Activated naive CD8-positive, alpha-beta T cell treated with anti-CD3 and anti-CD28 coated beads, Interleukin-2, amount 10 ng/mL, durations not matched to agents 7 days and 5 days (primary cell): Measurements from ENCODE around the gene MAPRE2. TPM values are rescaled to one million over a fixed set of nuclear protein-coding genes. Genes with fewer than 3 reads are reported as not detected.

Experiments
- ATAC-seq: fragments of 150-1000 bp; cut with Tn5 transposase; one replicate; pipeline ENCODE4 v1.10.0; 2021; ENCODE audit warnings: low read depth, moderate library complexity
- POLR2A ChIA-PET: fragments of 350-600 bp; sonication (Branson Sonifier 250); formaldehyde crosslinking; loops from one replicate; lab custom pipeline; 2021; ENCODE audit warnings: antibody characterized with exemption; lab: Charles Lee
- DNase-seq: peaks from one replicate; pipeline ENCODE4 v3.0.0; 2021
- H3K27ac Mint-ChIP-seq: one replicate; pipeline ENCODE4 v1.8.0; 2022; ENCODE audit warnings: mild to moderate bottlenecking, mixed read lengths
- H3K27me3 Mint-ChIP-seq: one replicate; pipeline ENCODE4 v1.8.0; 2022; ENCODE audit warnings: mild to moderate bottlenecking, moderate library complexity, mixed read lengths
- H3K36me3 Mint-ChIP-seq: one replicate; pipeline ENCODE4 v1.8.0; 2021; ENCODE audit warnings: mild to moderate bottlenecking, mixed read lengths
- H3K4me1 Mint-ChIP-seq: one replicate; pipeline ENCODE4 v1.8.0; 2021; ENCODE audit warnings: mixed read lengths
- H3K4me3 Mint-ChIP-seq: one replicate; pipeline ENCODE4 v1.8.0; 2022; ENCODE audit warnings: mild to moderate bottlenecking, moderate library complexity, mixed read lengths
- H3K9me3 Mint-ChIP-seq: one replicate; pipeline ENCODE4 v1.8.0; 2021; ENCODE audit warnings: mixed read lengths
- total RNA-seq, 2 experiments: library from RNA; stranded (reverse); gene quantifications; one replicate each; pipeline ENCODE4 v1.2.3, GENCODE V29; 2021

Gene MAPRE2
- total RNA-seq, 2 experiments from 2014 or later, result 61.5 to 63.2 TPM

- Mint-ChIP-seq H3K36me3 (peaks cover 38% of the 10 kb centered on the region), H3K4me3 (no peak overlapping the region), H3K9me3 (no peaks in the 10 kb centered on the region), H3K27me3 (no peaks in the 10 kb centered on the region), H3K4me1 (peaks cover 11% of the 10 kb centered on the region), H3K27ac (no peak overlapping the region)
- POLR2A ChIA-PET, result no interaction called here
- no peak for DNase-seq
- no peak for ATAC-seq
Observed at GRCh38 chr18:35075132-35075531, 33.9 kb downstream of the MAPRE2 start.

- no peak for ATAC-seq
- peaks cover 36% of the 10 kb centered on the region for H3K36me3 Mint-ChIP-seq
- H3K27me3 Mint-ChIP-seq, result no peaks in the 10 kb centered on the region
- no peak overlapping the region for H3K4me3 Mint-ChIP-seq
- H3K9me3 Mint-ChIP-seq, result no peaks in the 10 kb centered on the region
- H3K27ac Mint-ChIP-seq, result no peak overlapping the region
- POLR2A ChIA-PET, result no interaction called here
- H3K4me1 Mint-ChIP-seq, result peaks cover 11% of the 10 kb centered on the region
- DNase-seq, result no peak
Observed at GRCh38 chr18:35076135-35076924, 35.1 kb downstream of the MAPRE2 start.

GRCh38 chr18:35077937-35078336 is 36.7 kb downstream of the MAPRE2 start:
- Mint-ChIP-seq H3K4me1 (peaks cover 4% of the 10 kb centered on the region), H3K9me3 (no peaks in the 10 kb centered on the region), H3K27ac (no peak overlapping the region), H3K4me3 (no peak overlapping the region), H3K27me3 (no peaks in the 10 kb centered on the region), H3K36me3 (peaks cover 33% of the 10 kb centered on the region)
- DNase-seq, result no peak
- ATAC-seq, result no peak
- POLR2A ChIA-PET, result no interaction called here

GRCh38 chr18:35080058-35080457 is 38.8 kb downstream of the MAPRE2 start:
- Mint-ChIP-seq H3K4me3 (no peak overlapping the region), H3K9me3 (no peaks in the 10 kb centered on the region), H3K36me3 (peaks cover 35% of the 10 kb centered on the region), H3K27ac (no peak overlapping the region), H3K27me3 (no peaks in the 10 kb centered on the region), H3K4me1 (peaks cover 6% of the 10 kb centered on the region)
- DNase-seq (no peak), ATAC-seq (no peak)
- POLR2A ChIA-PET, result no interaction called here

GRCh38 chr18:35083174-35083712 is 42.0 kb downstream of the MAPRE2 start:
- Mint-ChIP-seq H3K27me3 (no peaks in the 10 kb centered on the region), H3K9me3 (no peaks in the 10 kb centered on the region), H3K4me3 (no peak overlapping the region), H3K4me1 (peaks cover 5% of the 10 kb centered on the region), H3K27ac (no peak overlapping the region), H3K36me3 (peaks cover 35% of the 10 kb centered on the region)
- ATAC-seq, result no peak
- no peak for DNase-seq
- POLR2A ChIA-PET, result no interaction called here

GRCh38 chr18:35084494-35085449 is 43.6 kb downstream of the MAPRE2 start:
- POLR2A ChIA-PET, result no interaction called here
- Mint-ChIP-seq H3K27ac (no peak overlapping the region), H3K27me3 (no peaks in the 10 kb centered on the region), H3K36me3 (peaks cover 32% of the 10 kb centered on the region), H3K4me1 (peaks cover 6% of the 10 kb centered on the region), H3K4me3 (no peak overlapping the region), H3K9me3 (no peaks in the 10 kb centered on the region)
- DNase-seq, result no peak
- ATAC-seq, result no peak

- no peak for ATAC-seq
- no peak for DNase-seq
- Mint-ChIP-seq H3K36me3 (peaks cover 38% of the 10 kb centered on the region), H3K27ac (no peak overlapping the region), H3K27me3 (no peaks in the 10 kb centered on the region), H3K4me1 (peaks cover 6% of the 10 kb centered on the region), H3K9me3 (peaks cover 1% of the 10 kb centered on the region), H3K4me3 (no peak overlapping the region)
- POLR2A ChIA-PET, result no interaction called here
Observed at GRCh38 chr18:35085450-35086380, 44.5 kb downstream of the MAPRE2 start.

GRCh38 chr18:35086704-35087103 is 45.5 kb downstream of the MAPRE2 start:
- DNase-seq, result no peak
- POLR2A ChIA-PET, result no interaction called here
- peaks cover 34% of the 10 kb centered on the region for H3K36me3 Mint-ChIP-seq
- H3K27ac Mint-ChIP-seq, result no peak overlapping the region
- H3K4me1 Mint-ChIP-seq, result peaks cover 6% of the 10 kb centered on the region
- no peak for ATAC-seq
- no peaks in the 10 kb centered on the region for H3K27me3 Mint-ChIP-seq
- H3K4me3 Mint-ChIP-seq, result no peak overlapping the region
- H3K9me3 Mint-ChIP-seq, result peaks cover 1% of the 10 kb centered on the region

- H3K27ac Mint-ChIP-seq, result no peak overlapping the region
- no peak for ATAC-seq
- peaks cover 35% of the 10 kb centered on the region for H3K36me3 Mint-ChIP-seq
- H3K4me1 Mint-ChIP-seq, result peaks cover 6% of the 10 kb centered on the region
- H3K27me3 Mint-ChIP-seq, result no peaks in the 10 kb centered on the region
- POLR2A ChIA-PET, result no interaction called here
- H3K4me3 Mint-ChIP-seq, result no peak overlapping the region
- DNase-seq, result no peak
- H3K9me3 Mint-ChIP-seq, result peaks cover 3% of the 10 kb centered on the region
Observed at GRCh38 chr18:35087726-35088125, 46.5 kb downstream of the MAPRE2 start.

GRCh38 chr18:35088921-35089320 is 47.7 kb downstream of the MAPRE2 start:
- Mint-ChIP-seq H3K4me1 (peaks cover 5% of the 10 kb centered on the region), H3K36me3 (peaks cover 30% of the 10 kb centered on the region), H3K4me3 (no peak overlapping the region), H3K9me3 (peaks cover 3% of the 10 kb centered on the region), H3K27ac (no peak overlapping the region), H3K27me3 (no peaks in the 10 kb centered on the region)
- POLR2A ChIA-PET, result no interaction called here
- no peak for DNase-seq
- no peak for ATAC-seq

GRCh38 chr18:35089382-35089781 is 48.2 kb downstream of the MAPRE2 start:
- no peaks in the 10 kb centered on the region for H3K27me3 Mint-ChIP-seq
- peaks cover 30% of the 10 kb centered on the region for H3K36me3 Mint-ChIP-seq
- POLR2A ChIA-PET, result no interaction called here
- no peak overlapping the region for H3K4me3 Mint-ChIP-seq
- ATAC-seq, result no peak
- no peak for DNase-seq
- H3K27ac Mint-ChIP-seq, result no peak overlapping the region
- peaks cover 3% of the 10 kb centered on the region for H3K9me3 Mint-ChIP-seq
- H3K4me1 Mint-ChIP-seq, result peaks cover 5% of the 10 kb centered on the region

GRCh38 chr18:35089891-35090550 is 48.8 kb downstream of the MAPRE2 start:
- Mint-ChIP-seq H3K9me3 (peaks cover 3% of the 10 kb centered on the region), H3K4me3 (no peak overlapping the region), H3K27ac (no peak overlapping the region), H3K36me3 (peaks cover 27% of the 10 kb centered on the region), H3K4me1 (peaks cover 5% of the 10 kb centered on the region), H3K27me3 (no peaks in the 10 kb centered on the region)
- POLR2A ChIA-PET, result no interaction called here
- no peak for DNase-seq
- ATAC-seq, result no peak
